Fibroblast of mammary gland (primary cell): Measurements from ENCODE around the gene HLA-DRA.

Experiments
- DNase-seq: peaks from one replicate; pipeline ENCODE4 v3.0.0-alpha.2; 2010; ENCODE audit warnings: low read depth
- H3K4me3 ChIP-seq: 2 replicates; pipeline ENCODE4 v1.5.1; 2011; ENCODE audit warnings: low read depth, mild to moderate bottlenecking, low read length, moderate library complexity; ENCODE audit not compliant: control insufficient read depth
- TF ChIP-seq, protein P1 (sequence below): conservative IDR thresholded peaks from 2 replicates; pipeline ENCODE4 v1.5.1; 2011; ENCODE audit warnings: low read depth, low read length, inconsistent platforms; ENCODE audit not compliant: control insufficient read depth, insufficient read depth

Gene HLA-DRA

DNA sequence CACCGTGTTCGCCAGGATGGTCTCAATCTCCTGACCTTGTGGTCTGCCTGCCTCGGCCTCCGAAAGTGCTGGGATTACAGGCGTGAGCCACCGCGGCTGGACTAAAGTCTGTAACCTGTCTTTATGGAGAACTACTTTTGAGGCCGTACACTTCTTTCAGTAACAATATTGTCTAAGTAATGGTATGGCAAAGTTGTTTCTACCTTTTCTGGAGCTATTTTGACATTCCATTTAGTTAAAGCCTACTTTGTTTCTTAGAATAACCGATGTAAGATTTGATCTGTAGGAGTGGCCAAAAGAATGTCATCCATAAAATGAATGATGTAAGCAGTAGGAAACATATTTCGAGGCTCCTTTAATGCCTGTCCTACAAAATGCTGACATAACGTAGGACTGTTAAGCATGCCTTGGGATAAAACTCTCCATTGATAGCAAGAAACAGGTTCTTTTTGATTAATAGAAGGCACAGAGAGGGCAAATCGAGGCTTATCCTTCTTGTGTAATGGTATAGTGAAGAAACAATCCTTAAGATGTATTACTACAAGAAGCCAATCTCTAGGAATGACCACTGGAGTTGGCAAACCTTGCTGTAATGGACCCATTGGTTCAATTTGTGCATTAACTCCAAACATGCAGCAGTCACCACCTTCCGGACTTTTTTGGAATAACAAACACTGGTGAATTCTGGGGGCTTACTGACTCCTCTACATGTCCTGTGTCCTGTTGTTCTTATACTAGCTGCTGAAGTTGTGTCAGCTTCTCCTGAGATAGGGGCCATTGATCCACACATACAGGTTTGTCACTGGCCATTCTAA lies 35.9 kb downstream of the HLA-DRA start:
- TF ChIP-seq, protein P1, sequence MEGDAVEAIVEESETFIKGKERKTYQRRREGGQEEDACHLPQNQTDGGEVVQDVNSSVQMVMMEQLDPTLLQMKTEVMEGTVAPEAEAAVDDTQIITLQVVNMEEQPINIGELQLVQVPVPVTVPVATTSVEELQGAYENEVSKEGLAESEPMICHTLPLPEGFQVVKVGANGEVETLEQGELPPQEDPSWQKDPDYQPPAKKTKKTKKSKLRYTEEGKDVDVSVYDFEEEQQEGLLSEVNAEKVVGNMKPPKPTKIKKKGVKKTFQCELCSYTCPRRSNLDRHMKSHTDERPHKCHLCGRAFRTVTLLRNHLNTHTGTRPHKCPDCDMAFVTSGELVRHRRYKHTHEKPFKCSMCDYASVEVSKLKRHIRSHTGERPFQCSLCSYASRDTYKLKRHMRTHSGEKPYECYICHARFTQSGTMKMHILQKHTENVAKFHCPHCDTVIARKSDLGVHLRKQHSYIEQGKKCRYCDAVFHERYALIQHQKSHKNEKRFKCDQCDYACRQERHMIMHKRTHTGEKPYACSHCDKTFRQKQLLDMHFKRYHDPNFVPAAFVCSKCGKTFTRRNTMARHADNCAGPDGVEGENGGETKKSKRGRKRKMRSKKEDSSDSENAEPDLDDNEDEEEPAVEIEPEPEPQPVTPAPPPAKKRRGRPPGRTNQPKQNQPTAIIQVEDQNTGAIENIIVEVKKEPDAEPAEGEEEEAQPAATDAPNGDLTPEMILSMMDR, result no peak
- H3K4me3 ChIP-seq, result no peak overlapping the region
- no peak for DNase-seq

GRCh38 chr6:32483968-32484613 lies 44.4 kb downstream of the HLA-DRA start:
- no peak overlapping the region for H3K4me3 ChIP-seq
- TF ChIP-seq, protein P1, result no peak
- no peak for DNase-seq

DNA sequence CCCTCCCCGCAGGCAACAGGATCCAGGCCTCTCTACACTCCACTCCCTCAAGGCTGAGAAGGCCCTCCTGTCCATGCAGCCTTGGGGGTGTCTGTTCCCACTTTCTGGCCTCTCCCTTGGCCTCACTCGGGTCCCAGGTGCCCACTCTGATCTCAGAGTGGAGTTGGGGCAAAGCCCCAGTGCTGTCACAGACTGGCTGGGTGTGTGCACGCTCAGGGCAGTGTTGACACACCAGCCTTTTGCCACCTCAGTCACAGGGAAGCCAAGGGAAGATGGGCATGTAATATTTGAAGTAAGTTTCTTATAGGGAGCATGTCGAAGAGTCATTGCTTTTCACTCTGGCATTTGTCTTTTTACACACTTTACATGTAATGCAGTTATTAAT lies 44.9 kb downstream of the HLA-DRA start:
- no peak for DNase-seq
- TF ChIP-seq, protein P1, result no peak
- no peak overlapping the region for H3K4me3 ChIP-seq

DNA sequence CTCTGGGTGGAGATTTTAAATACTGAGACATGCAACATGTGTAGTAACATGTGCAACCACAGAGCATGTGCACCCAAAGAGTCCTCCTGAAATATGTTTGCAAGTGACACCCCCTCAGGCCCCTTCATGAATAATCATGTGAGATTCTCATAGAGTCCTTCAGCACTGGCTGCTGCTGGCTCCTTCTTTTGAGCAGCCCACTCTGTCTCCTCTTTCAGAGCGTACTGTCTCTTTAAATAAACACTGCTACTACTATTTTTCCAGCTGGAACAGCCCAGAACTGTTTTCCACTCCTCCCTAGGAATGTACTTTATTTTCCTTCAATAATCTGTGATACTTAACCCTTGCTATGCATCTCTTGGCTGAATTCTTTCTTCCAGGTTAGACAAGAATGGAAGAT lies 48.4 kb downstream of the HLA-DRA start:
- TF ChIP-seq, protein P1, result no peak
- no peak for DNase-seq
- no peak overlapping the region for H3K4me3 ChIP-seq

- no peak overlapping the region for H3K4me3 ChIP-seq
- TF ChIP-seq, protein P1, result no peak
- no peak for DNase-seq
These were observed 52.0 kb downstream of the HLA-DRA start for GRCh38 chr6:32491700-32492099.

DNA sequence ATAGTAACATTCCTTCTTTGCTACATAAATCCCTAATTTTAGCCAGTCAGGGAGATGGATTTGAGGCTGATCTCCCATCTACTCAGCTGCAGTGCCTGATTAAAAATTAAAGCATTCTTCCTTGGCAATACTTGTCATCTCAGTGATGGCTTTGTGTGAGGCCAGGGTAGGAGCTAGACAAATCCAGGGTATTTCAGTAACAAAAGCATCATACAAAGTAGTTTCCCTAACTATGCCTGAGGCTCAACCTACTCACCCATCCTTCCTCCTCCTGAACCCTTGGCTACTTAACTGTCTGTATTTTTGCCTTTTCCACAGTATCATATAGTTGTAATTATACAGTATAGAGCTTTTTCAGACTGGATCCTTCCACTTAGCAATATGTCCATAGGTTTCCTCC lies 52.7 kb downstream of the HLA-DRA start:
- no peak for DNase-seq
- H3K4me3 ChIP-seq, result no peak overlapping the region
- TF ChIP-seq, protein P1, result no peak
